Activated CD8-positive, alpha-beta T cell treated with anti-CD3 and anti-CD28 coated beads, Interleukin-2, amount 10 ng/mL, durations not matched to agents 7 days and 5 days (primary cell): ENCODE measurements around the gene ZNF248. TPM values are rescaled to one million over a fixed set of nuclear protein-coding genes. Genes with fewer than 3 reads are reported as not detected.

Source experiments
- ATAC-seq: fragments of 150-1000 bp; cut with Tn5 transposase; one replicate; pipeline ENCODE4 v1.10.0; 2021; ENCODE audit warnings: moderate library complexity
- CTCF ChIA-PET: fragments of 350-600 bp; sonication (Branson Sonifier 250); formaldehyde crosslinking; loops from one replicate; lab custom pipeline; 2021; ENCODE audit warnings: antibody characterized with exemption; lab: Charles Lee
- POLR2A ChIA-PET: fragments of 350-600 bp; sonication (Branson Sonifier 250); formaldehyde crosslinking; loops from one replicate; lab custom pipeline; 2021; ENCODE audit warnings: antibody characterized with exemption; lab: Charles Lee
- DNase-seq: peaks from one replicate; pipeline ENCODE4 v3.0.0-alpha.2; 2020
- H3K27ac Mint-ChIP-seq: one replicate; pipeline ENCODE4 v1.8.0; 2021; ENCODE audit warnings: mild to moderate bottlenecking, mixed read lengths
- H3K27me3 Mint-ChIP-seq: one replicate; pipeline ENCODE4 v1.8.0; 2021; ENCODE audit warnings: low read depth, mixed read lengths
- H3K36me3 Mint-ChIP-seq: one replicate; pipeline ENCODE4 v1.8.0; 2021; ENCODE audit warnings: low read depth, mixed read lengths
- H3K4me1 Mint-ChIP-seq: one replicate; pipeline ENCODE4 v1.8.0; 2021; ENCODE audit warnings: low read depth, mixed read lengths
- H3K4me3 Mint-ChIP-seq: one replicate; pipeline ENCODE4 v1.8.0; 2021; ENCODE audit warnings: mild to moderate bottlenecking, mixed read lengths
- H3K9me3 Mint-ChIP-seq: one replicate; pipeline ENCODE4 v1.8.0; 2022; ENCODE audit warnings: mixed read lengths; ENCODE audit not compliant: insufficient read depth
- total RNA-seq, 2 experiments: library from RNA; stranded (reverse); gene quantifications; one replicate each; pipeline ENCODE4 v1.2.3, GENCODE V29; 2021

Gene ZNF248
- total RNA-seq, 2 experiments from 2014 or later: 6.9 to 7.4 TPM

GRCh38 chr10:37816290-37816689 is 41.1 kb downstream of the ZNF248 start:
- no peaks in the 10 kb centered on the region for H3K4me1 Mint-ChIP-seq
- DNase-seq: no peak
- H3K27me3 Mint-ChIP-seq: no peaks in the 10 kb centered on the region
- no peak overlapping the region for H3K27ac Mint-ChIP-seq
- ChIA-PET CTCF (no interaction called here), POLR2A (no interaction called here)
- H3K9me3 Mint-ChIP-seq: peaks cover 74% of the 10 kb centered on the region
- no peaks in the 10 kb centered on the region for H3K36me3 Mint-ChIP-seq
- no peak for ATAC-seq
- H3K4me3 Mint-ChIP-seq: no peak overlapping the region

DNA sequence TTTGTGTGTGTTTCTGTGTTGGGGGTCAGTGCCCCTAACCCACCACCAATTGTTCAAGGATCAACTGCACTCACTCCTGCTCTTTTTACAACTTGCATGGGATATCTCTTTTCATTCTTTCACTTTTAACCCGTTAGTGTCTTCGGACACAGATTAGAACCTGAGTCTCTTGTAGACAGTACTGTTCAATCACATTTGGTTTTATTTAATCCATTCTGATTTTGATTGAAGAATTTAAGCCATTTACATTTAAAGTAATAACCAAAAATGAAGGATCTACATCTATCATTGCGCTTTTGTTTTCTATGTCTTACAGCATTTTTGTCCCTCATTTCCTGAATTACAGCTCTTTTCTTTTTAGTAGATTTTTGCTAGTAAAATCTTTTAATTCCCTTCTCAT is 43.6 kb downstream of the ZNF248 start:
- no peak overlapping the region for H3K4me3 Mint-ChIP-seq
- ATAC-seq: no peak

GRCh38 chr10:37812290-37812689 is 45.1 kb downstream of the ZNF248 start:
- CTCF ChIA-PET: no interaction called here
- Mint-ChIP-seq H3K4me3 (no peak overlapping the region), H3K27ac (no peak overlapping the region), H3K9me3 (peaks cover 59% of the 10 kb centered on the region), H3K4me1 (no peaks in the 10 kb centered on the region), H3K36me3 (no peaks in the 10 kb centered on the region), H3K27me3 (no peaks in the 10 kb centered on the region)
- DNase-seq (no peak), ATAC-seq (no peak)
- POLR2A ChIA-PET: interaction anchor here (0.6 kb wide), 1 partner anchor 79 kb away, joined by 3 read pairs; no protein-coding TSS in a partner anchor

More for the DNA sequence above, 43.6 kb downstream of the ZNF248 start:
- no peaks in the 10 kb centered on the region for H3K36me3 Mint-ChIP-seq
- H3K27ac Mint-ChIP-seq: no peak overlapping the region
- H3K9me3 Mint-ChIP-seq: peaks cover 61% of the 10 kb centered on the region
- H3K27me3 Mint-ChIP-seq: no peaks in the 10 kb centered on the region
- DNase-seq: no peak
- ChIA-PET POLR2A (no interaction called here), CTCF (no interaction called here)
- no peaks in the 10 kb centered on the region for H3K4me1 Mint-ChIP-seq

DNA sequence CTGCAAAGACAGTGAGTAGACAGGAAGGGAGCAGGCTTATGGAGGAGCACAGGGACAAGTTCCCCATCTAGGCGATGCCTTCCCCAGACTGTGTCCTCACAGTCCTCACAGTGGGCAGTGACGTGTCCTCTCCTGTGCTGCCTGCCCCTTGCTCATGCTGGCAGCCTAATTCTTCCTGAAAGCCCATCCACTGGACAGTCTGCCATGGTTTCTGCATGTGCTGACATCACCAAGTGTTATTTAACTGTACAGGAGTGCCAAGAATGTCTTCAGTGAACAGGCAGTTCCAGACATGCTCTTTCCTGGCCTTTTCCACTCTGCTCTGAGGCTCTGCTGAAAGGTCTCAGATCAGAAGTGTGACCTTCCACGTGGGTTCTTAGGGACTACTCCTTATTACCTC is 54.1 kb downstream of the ZNF248 start:
- CTCF ChIA-PET: no interaction called here

GRCh38 chr10:37801557-37801956 is 55.9 kb downstream of the ZNF248 start:
- ChIA-PET CTCF (no interaction called here), POLR2A (no interaction called here)
- no peaks in the 10 kb centered on the region for H3K27me3 Mint-ChIP-seq
- DNase-seq (no peak), ATAC-seq (no peak)
- H3K4me1 Mint-ChIP-seq: no peaks in the 10 kb centered on the region
- H3K36me3 Mint-ChIP-seq: no peaks in the 10 kb centered on the region
- H3K9me3 Mint-ChIP-seq: peaks cover 18% of the 10 kb centered on the region
- no peak overlapping the region for H3K27ac Mint-ChIP-seq
- no peak overlapping the region for H3K4me3 Mint-ChIP-seq

More for the DNA sequence above, 54.1 kb downstream of the ZNF248 start:
- Mint-ChIP-seq H3K4me3 (no peak overlapping the region), H3K9me3 (peaks cover 18% of the 10 kb centered on the region), H3K36me3 (no peaks in the 10 kb centered on the region), H3K4me1 (no peaks in the 10 kb centered on the region), H3K27me3 (no peaks in the 10 kb centered on the region), H3K27ac (no peak overlapping the region)
- no peak for ATAC-seq
- no peak for DNase-seq
- POLR2A ChIA-PET: no interaction called here

GRCh38 chr10:37794305-37794976 is 63.0 kb downstream of the ZNF248 start:
- no peak for ATAC-seq
- Mint-ChIP-seq H3K4me3 (no peak overlapping the region), H3K36me3 (no peaks in the 10 kb centered on the region), H3K4me1 (no peaks in the 10 kb centered on the region), H3K27me3 (no peaks in the 10 kb centered on the region), H3K27ac (no peak overlapping the region), H3K9me3 (peaks cover 21% of the 10 kb centered on the region)
- CTCF ChIA-PET: no interaction called here
- POLR2A ChIA-PET: no interaction called here
- no peak for DNase-seq

- no peak overlapping the region for H3K27ac Mint-ChIP-seq
- H3K36me3 Mint-ChIP-seq: no peaks in the 10 kb centered on the region
- CTCF ChIA-PET: no interaction called here
- H3K4me1 Mint-ChIP-seq: no peaks in the 10 kb centered on the region
- peaks cover 7% of the 10 kb centered on the region for H3K9me3 Mint-ChIP-seq
- POLR2A ChIA-PET: no interaction called here
- no peak overlapping the region for H3K4me3 Mint-ChIP-seq
- H3K27me3 Mint-ChIP-seq: no peaks in the 10 kb centered on the region
- ATAC-seq: no peak
- no peak for DNase-seq
Observed at GRCh38 chr10:37789590-37789989, 67.8 kb downstream of the ZNF248 start.

- POLR2A ChIA-PET: no interaction called here
- Mint-ChIP-seq H3K9me3 (peaks cover 6% of the 10 kb centered on the region), H3K36me3 (no peaks in the 10 kb centered on the region), H3K4me1 (no peaks in the 10 kb centered on the region), H3K4me3 (no peak overlapping the region), H3K27ac (no peak overlapping the region), H3K27me3 (no peaks in the 10 kb centered on the region)
- CTCF ChIA-PET: no interaction called here
- ATAC-seq (no peak), DNase-seq (no peak)
Observed at GRCh38 chr10:37784678-37785077, 72.7 kb downstream of the ZNF248 start.

GRCh38 chr10:37780536-37780935 is 76.9 kb downstream of the ZNF248 start:
- POLR2A ChIA-PET: no interaction called here
- DNase-seq: no peak
- Mint-ChIP-seq H3K4me3 (no peak overlapping the region), H3K4me1 (no peaks in the 10 kb centered on the region), H3K36me3 (no peaks in the 10 kb centered on the region), H3K27ac (no peak overlapping the region), H3K27me3 (no peaks in the 10 kb centered on the region), H3K9me3 (peaks cover 1% of the 10 kb centered on the region)
- CTCF ChIA-PET: no interaction called here
- ATAC-seq: no peak

- Mint-ChIP-seq H3K4me1 (no peaks in the 10 kb centered on the region), H3K9me3 (peaks cover 6% of the 10 kb centered on the region), H3K27ac (no peak overlapping the region), H3K4me3 (no peak overlapping the region), H3K27me3 (no peaks in the 10 kb centered on the region), H3K36me3 (no peaks in the 10 kb centered on the region)
- CTCF ChIA-PET: no interaction called here
- ATAC-seq (no peak), DNase-seq (no peak)
- POLR2A ChIA-PET: no interaction called here
Observed at GRCh38 chr10:37777056-37777455, 80.4 kb downstream of the ZNF248 start.

GRCh38 chr10:37775612-37776011 is 81.8 kb downstream of the ZNF248 start:
- Mint-ChIP-seq H3K27me3 (no peaks in the 10 kb centered on the region), H3K9me3 (peaks cover 6% of the 10 kb centered on the region), H3K4me3 (no peak overlapping the region), H3K36me3 (no peaks in the 10 kb centered on the region), H3K4me1 (no peaks in the 10 kb centered on the region), H3K27ac (no peak overlapping the region)
- DNase-seq: no peak
- ChIA-PET POLR2A (no interaction called here), CTCF (no interaction called here)
- no peak for ATAC-seq

- H3K4me1 Mint-ChIP-seq: no peaks in the 10 kb centered on the region
- ChIA-PET CTCF (no interaction called here), POLR2A (no interaction called here)
- peaks cover 6% of the 10 kb centered on the region for H3K9me3 Mint-ChIP-seq
- H3K27me3 Mint-ChIP-seq: no peaks in the 10 kb centered on the region
- no peak for DNase-seq
- ATAC-seq: no peak
- H3K4me3 Mint-ChIP-seq: no peak overlapping the region
- H3K36me3 Mint-ChIP-seq: no peaks in the 10 kb centered on the region
- H3K27ac Mint-ChIP-seq: no peak overlapping the region
Observed at GRCh38 chr10:37774351-37774750, 83.1 kb downstream of the ZNF248 start.

DNA sequence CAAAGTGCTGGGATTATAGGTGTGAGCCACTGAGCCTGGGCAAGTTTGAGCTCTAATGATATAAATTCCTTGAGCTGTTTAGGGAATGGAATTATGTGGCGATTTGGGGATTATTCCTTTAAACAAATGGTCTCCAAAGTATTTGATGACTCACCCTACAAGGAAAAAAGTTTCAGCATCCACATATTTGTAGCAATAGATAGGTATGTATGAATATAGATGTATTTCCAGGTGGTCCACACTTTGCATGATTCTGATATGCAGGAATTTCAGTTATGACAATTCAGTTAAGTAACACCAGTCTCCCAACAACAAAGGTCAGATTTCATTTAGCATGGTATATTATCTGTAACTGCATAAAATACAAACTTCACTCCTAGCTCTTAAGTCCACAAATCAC is 92.2 kb downstream of the ZNF248 start:
- ChIA-PET POLR2A (no interaction called here), CTCF (no interaction called here)
- H3K9me3 Mint-ChIP-seq: peaks cover 31% of the 10 kb centered on the region
- no peak overlapping the region for H3K4me3 Mint-ChIP-seq
- H3K4me1 Mint-ChIP-seq: no peaks in the 10 kb centered on the region
- no peak for DNase-seq
- ATAC-seq: no peak
- H3K36me3 Mint-ChIP-seq: no peaks in the 10 kb centered on the region
- H3K27ac Mint-ChIP-seq: no peak overlapping the region
- H3K27me3 Mint-ChIP-seq: no peaks in the 10 kb centered on the region
